ENCODE data around the gene MAP2K5. TPM values are rescaled to one million over a fixed set of nuclear protein-coding genes. Genes with fewer than 3 reads are reported as not detected.

MAP2K5 gene
- total and polyA plus RNA-seq, 9 of the 15 experiments (the other 6 are each of a cell fraction or from before 2014, with no cell fraction given): 0.41 to 16.5 (median 7.5) TPM

DNA sequence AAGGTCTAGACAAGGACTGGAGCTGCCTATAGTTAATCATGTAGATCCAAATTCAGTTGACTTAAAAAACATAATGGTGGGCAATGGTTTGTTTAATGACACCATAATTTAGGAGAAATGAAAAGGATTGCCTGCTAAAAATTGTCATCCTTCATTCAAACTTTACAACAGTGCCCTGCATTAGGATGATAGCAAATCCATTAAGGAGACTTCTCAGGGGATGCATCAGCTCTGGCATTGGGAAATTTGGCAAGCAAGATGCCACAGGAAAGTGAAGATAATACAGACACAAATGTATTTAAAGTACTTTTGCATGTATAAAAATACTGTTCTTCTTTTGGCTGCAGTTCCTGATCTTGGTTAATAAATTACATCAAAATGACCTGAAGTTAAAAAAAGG lies 189.7 kb downstream of the MAP2K5 start:
- TF ChIP-seq, protein P1, sequence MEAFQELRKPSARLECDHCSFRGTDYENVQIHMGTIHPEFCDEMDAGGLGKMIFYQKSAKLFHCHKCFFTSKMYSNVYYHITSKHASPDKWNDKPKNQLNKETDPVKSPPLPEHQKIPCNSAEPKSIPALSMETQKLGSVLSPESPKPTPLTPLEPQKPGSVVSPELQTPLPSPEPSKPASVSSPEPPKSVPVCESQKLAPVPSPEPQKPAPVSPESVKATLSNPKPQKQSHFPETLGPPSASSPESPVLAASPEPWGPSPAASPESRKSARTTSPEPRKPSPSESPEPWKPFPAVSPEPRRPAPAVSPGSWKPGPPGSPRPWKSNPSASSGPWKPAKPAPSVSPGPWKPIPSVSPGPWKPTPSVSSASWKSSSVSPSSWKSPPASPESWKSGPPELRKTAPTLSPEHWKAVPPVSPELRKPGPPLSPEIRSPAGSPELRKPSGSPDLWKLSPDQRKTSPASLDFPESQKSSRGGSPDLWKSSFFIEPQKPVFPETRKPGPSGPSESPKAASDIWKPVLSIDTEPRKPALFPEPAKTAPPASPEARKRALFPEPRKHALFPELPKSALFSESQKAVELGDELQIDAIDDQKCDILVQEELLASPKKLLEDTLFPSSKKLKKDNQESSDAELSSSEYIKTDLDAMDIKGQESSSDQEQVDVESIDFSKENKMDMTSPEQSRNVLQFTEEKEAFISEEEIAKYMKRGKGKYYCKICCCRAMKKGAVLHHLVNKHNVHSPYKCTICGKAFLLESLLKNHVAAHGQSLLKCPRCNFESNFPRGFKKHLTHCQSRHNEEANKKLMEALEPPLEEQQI (IDR thresholded peaks at IDR 0.05): no peak
- TF ChIP-seq HNRNPL (IDR thresholded peaks at IDR 0.05; ENCODE audit: low read depth, low read length) (no peak), ZKSCAN1 (IDR thresholded peaks at IDR 0.05; ENCODE audit: low read depth, low read length) (no peak), GABPA (tag; conservative IDR thresholded peaks at IDR 0.05; ENCODE audit: low read depth) (no peak), ZNF717 (CRISPR knock-in tag; IDR thresholded peaks at IDR 0.05) (no peak), MYBL2 (IDR thresholded peaks at IDR 0.05; ENCODE audit: low read depth) (no peak), MYBL2 (CRISPR knock-in tag; IDR thresholded peaks at IDR 0.05; ENCODE audit: borderline replicate concordance) (no peak), LCOR (CRISPR knock-in tag; IDR thresholded peaks at IDR 0.05) (no peak), SMARCB1 (IDR thresholded peaks at IDR 0.05; ENCODE audit: insufficient read length, low read depth) (no peak), ELF1 (tag; IDR thresholded peaks at IDR 0.05) (no peak), ZNF644 (tag; IDR thresholded peaks at IDR 0.05; ENCODE audit: low read depth) (no peak), MEF2D (tag; conservative IDR thresholded peaks at IDR 0.05; ENCODE audit: low read depth) (no peak)
- TF ChIP-seq, protein P2, sequence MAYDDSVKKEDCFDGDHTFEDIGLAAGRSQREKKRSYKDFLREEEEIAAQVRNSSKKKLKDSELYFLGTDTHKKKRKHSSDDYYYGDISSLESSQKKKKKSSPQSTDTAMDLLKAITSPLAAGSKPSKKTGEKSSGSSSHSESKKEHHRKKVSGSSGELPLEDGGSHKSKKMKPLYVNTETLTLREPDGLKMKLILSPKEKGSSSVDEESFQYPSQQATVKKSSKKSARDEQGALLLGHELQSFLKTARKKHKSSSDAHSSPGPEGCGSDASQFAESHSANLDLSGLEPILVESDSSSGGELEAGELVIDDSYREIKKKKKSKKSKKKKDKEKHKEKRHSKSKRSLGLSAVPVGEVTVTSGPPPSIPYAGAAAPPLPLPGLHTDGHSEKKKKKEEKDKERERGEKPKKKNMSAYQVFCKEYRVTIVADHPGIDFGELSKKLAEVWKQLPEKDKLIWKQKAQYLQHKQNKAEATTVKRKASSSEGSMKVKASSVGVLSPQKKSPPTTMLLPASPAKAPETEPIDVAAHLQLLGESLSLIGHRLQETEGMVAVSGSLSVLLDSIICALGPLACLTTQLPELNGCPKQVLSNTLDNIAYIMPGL (CRISPR knock-in tag; IDR thresholded peaks at IDR 0.05): no peak
- TF ChIP-seq, protein P3, sequence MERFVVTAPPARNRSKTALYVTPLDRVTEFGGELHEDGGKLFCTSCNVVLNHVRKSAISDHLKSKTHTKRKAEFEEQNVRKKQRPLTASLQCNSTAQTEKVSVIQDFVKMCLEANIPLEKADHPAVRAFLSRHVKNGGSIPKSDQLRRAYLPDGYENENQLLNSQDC (CRISPR knock-in tag; IDR thresholded peaks at IDR 0.05): no peak
- TF ChIP-seq, protein P4, sequence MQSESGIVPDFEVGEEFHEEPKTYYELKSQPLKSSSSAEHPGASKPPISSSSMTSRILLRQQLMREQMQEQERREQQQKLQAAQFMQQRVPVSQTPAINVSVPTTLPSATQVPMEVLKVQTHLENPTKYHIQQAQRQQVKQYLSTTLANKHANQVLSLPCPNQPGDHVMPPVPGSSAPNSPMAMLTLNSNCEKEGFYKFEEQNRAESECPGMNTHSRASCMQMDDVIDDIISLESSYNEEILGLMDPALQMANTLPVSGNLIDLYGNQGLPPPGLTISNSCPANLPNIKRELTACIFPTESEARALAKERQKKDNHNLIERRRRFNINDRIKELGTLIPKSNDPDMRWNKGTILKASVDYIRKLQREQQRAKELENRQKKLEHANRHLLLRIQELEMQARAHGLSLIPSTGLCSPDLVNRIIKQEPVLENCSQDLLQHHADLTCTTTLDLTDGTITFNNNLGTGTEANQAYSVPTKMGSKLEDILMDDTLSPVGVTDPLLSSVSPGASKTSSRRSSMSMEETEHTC (IDR thresholded peaks at IDR 0.05): no peak
- in situ Hi-C loops (cut with MboI): no loop called here
- H3K27ac ChIP-seq (ENCODE audit: extremely low read depth, low read depth, low read length): no peak overlapping the region
- no peak overlapping the region for H3K9ac ChIP-seq (ENCODE audit: insufficient read depth in 1 of 2, low read depth in 2 of 2, low read length in 2 of 2)
- no peak overlapping the region for H3K4me2 ChIP-seq (ENCODE audit: insufficient read depth, low read length)
- no peaks in the 10 kb centered on the region for H4K20me1 ChIP-seq (replicated peaks; ENCODE audit: control insufficient read depth, insufficient read depth, low read length)
- no peaks in the 10 kb centered on the region for H3K79me2 ChIP-seq (ENCODE audit: control insufficient read depth, insufficient read depth, low read length)
- no peaks in the 10 kb centered on the region for H3K27me3 ChIP-seq (ENCODE audit: control insufficient read depth in 2 of 2, insufficient read depth in 2 of 2, low read length in 2 of 2)
- ChIA-PET POLR2A (interaction anchor here (0.7 to 1.4 kb wide), 2 partner anchors 9 to 12 kb away, joined by 3 to 4 read pairs; no protein-coding TSS in a partner anchor), CTCF (ENCODE audit: low intra/inter-chr PET ratio) (no interaction called here)
- H3K36me3 ChIP-seq (ENCODE audit: control insufficient read depth, insufficient read depth, low read length): no peaks in the 10 kb centered on the region
- FAIRE-seq (no peak), DNase-seq (ENCODE audit: extremely low read depth in 1 of 4, low spot score in 3 of 4) (no peak), ATAC-seq (no peak)
- H3K4me3 ChIP-seq: no peak overlapping the region
- H3K9me3 ChIP-seq (replicated peaks; ENCODE audit: control insufficient read depth, insufficient read depth, low read depth, low read length): no peaks in the 10 kb centered on the region
- no TSS peak for BruUV-seq (replicated peaks)
- no peaks in the 10 kb centered on the region for H3K4me1 ChIP-seq (replicated peaks in 1 of 2; ENCODE audit: control insufficient read depth in 2 of 2, insufficient read depth in 2 of 2, low read length in 2 of 2)
- intact Hi-C loops (cut with micrococcal nuclease): loop anchor here (10.0 kb wide), 1 partner anchor 277 kb away; no protein-coding TSS in a partner anchor
- no peaks in the 10 kb centered on the region for H3K9me1 ChIP-seq (ENCODE audit: control insufficient read depth, insufficient read depth, low read length)
- no peak overlapping the region for H2AFZ ChIP-seq (ENCODE audit: low read depth, low read length)
